HG03066 (cell line): ENCODE data around the gene TNS3.

Source experiments
- ATAC-seq: cut with Tn5 transposase; IDR thresholded peaks from one replicate; pipeline ENCODE4 v1.9.1; 2021; ENCODE audit warnings: low read depth; ENCODE audit not compliant: unreplicated experiment

The TNS3 gene

DNA sequence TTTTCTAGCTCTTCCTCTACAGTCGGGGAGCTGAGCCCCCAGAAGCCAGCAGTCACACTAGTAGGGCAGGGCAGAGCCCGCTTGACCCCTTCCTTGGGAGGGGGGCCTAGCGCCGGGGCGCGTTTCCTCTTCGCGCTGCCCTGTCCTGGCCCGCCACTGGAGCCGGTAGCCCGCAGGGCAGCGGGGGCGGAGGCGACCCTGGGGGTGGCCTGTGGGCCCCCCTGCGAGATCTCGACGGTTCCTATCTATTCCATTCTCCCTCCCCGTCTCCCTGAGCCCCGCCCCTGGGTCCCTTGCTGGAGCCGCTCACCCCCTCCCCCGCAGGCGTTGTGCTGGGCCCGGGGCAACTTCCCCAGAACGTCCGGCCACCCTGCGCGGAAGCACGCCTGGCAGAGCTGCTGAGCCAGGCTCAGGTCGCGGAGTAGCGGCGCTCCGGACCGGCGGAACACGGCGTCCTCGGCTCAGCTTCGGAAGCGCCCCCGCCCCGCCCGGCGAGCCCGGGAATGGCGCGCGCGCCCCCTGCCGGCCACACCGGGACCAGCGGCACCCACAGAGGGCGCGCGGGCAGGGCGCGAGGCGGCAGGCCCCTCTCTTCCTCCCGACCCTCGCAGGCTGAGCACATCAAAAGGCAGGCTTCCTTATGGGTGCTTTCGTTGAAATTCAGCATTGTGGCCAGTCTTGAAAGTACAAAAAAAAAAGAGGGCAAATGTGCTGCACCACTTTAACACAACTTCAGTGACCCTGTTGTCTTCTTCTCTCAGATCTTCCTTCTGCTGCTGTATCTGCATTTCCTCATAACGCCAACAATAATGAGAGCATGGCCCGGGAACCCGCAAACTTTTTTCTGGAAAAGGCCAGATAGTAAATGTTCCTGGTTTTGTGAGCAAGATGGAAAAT, 327.6 kb downstream of the TNS3 start:
- ATAC-seq, result peak; percentile 70

DNA sequence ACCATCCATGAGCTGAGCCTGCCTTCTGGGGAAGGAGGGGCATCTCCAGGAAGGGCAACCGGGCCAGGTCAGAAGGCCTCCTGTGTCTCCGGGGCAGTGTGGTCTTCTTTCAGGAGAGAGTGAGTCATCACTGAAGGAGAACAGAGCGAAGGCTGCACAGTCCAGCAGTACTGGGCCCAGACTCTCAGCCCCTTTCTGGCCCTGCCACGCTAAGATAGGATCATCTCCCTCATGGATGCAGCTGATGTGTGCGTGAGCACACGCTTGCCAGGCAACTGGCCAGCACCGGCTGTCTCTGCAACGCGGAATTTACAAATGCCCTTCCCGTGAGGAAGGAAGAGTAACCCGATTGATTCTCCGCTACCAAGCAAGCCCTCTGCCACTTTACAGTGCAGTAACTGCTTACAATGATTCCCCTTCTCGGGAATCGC, 328.2 kb downstream of the TNS3 start:
- ATAC-seq, result peak; percentile 47

DNA sequence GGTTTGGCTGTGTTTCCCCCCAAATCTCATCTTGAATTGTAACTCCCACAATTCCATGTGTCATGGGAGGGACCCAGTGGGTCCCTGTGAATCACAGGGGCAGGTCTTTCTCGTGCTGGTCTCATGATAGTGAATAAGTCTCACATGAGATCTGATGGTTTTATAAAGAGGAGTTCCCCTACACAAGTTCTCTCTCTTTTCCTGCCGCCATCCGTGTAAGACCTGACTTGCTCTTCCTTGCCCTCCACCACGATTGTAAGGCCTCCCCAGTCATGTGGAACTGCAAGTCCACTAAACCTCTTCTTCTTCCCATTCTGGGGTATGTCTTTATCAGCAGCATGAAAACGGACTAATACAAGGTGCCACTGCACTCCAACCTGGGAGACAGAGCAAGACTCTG, 329.2 kb downstream of the TNS3 start:
- ATAC-seq, result no peak

DNA sequence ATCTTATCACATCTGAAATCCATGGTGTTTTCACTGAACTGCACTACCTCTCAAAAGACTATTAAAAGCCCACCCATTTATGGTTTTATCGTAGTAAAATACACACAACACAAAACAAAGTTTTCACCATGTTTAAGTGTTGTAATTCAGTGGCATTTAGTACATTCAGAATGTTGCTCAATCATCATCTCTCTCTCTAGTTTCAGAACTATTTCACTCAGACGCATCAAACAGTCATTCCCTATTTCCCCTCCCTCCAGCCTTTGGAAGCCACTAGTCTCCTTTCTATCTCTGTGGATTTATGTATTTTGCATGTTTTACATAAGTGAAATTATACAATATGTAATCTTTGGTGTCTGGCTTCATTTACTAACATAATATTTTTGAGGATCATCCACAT, 332.6 kb downstream of the TNS3 start:
- no peak for ATAC-seq

DNA sequence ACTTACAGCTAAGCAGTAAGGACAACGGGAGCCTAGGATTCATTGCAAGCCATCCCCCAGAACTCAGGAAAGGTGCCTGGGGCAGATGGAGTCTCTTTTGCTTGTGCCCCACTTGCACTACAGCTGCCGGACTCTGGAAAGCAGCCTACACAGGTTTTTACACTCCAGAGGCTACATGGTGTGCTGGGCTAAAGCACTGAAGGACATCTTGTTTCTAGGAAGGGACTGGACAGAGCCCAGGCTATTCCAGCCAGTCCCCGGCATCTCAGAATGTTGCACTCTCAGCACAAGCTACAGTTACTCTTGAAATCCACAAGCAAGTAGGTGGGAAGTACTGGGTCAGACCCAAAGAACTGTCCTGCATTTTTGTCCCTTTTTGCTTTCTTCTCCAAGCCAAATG, 333.1 kb downstream of the TNS3 start:
- no peak for ATAC-seq

DNA sequence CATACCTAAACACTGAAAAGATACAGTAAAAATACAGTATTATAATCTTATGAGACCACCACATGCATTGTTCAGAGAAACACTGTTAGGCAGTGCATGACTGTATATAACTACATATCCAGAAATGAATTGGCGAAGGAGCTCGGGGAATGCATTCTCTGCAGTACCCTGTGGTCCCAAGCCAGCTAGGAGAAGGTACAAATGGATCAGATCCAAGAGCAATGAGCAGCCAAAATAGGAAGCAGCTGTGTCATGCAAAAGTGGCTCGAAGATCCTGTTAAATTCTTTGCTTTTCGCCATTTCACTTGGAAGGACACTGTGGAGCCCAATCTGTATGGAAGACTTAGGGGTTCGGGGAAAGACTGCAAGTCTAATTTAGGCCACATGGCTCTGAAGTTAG, 334.8 kb downstream of the TNS3 start:
- no peak for ATAC-seq

DNA sequence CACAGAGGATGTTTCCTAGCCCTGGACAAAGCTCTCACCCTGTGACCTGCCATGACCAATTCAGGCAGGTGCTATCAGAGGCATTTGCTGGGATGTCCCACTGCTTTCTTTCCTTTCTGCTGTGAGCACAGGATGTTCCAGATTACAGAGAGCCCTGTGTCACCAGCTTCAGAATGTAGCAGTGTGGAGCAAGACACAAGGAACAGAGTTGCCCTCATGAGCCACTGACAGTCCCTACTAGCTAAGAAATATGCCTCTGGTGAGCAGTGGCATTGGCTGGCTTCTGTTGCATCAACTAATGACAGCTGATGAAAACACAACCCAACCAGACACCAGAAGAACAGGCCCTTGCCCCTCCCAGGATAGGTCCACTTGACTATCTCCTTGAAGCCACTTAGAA, 337.2 kb downstream of the TNS3 start:
- ATAC-seq, result no peak

DNA sequence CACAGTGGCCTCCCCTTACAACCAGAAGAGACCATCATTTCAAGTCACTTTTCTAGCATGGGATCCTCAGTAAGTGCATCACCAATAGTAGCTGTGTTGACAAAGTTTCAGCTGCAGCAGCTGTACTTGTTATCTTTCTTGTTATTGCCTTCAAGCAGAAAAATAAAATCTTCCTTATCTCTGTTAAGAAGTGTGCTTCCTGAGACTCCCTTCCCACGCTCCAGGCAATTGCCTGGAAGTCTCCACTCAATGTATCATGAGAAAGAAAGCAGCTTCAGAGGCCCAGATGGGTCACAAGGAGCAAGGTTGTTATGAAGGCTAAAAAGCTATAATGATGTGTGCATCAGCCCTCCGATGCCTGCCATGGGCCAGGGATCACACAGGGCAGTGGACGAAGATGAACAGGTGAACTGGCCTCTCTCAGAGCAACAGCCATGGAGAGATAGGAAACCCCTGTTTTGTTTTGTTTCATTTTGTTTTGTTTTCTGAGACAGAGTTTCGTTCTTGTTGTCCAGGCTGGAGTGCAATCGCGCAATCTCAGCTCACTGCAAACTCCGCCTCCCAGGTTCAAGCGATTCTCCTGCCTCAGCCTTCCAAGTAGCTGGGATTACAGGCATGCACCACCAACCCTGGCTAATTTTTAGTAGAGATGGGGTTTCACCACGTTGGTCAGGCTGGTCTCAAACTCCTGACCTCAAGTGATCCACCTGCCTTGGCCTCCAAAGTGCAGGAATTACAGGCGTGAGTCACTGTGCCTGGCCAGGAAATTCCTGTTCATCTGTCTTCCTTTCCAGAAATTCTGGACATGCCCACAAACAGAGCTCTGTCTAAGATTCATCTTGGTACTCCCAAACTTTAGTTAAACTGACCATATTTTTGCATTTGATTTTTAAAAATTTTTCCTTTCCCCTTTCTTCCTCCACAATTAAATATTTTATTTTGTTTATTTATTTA, 340.5 kb downstream of the TNS3 start:
- ATAC-seq, result no peak

DNA sequence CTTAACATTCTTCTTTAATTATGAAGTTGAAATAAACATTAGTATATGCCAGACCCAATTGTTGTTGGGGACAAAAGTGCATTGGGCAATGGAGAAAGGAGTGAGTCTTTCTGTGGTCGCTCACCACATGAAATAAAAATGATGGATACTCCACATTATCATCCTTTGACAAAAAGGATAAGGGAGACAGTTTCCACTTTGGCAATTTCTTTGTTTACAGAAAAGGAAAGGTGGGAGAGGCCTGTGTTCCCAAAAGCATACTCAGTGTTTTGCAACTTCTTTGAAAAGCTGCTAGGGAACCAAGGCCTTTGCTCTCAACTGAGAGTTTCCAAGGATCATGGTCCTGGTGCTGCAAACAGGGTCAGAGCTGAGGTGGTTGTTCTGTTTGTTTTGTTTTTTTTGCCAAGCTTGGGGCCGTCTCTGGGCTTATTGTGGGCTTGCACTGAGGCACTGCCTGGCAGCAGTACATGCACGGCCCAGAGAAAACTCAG, 341.9 kb downstream of the TNS3 start:
- no peak for ATAC-seq

DNA sequence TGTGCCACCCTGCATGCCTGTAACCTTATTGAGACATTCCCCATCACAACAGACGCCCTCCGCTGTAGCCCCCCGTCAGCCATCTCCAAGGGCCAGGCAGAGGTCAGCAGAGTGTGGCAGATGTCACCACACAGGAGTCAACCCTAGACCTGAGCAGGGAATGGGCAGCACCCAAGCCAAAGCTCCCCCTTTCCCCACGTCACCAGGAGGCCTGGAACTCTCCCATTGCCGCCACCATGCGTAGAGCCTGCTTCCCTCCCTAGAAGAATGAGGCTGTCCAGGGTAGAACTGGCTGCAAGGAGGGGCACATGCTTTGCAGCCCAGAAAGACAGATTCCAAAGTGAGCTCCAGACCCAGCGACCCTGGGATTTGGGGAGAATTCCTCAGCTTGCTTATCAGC, 342.9 kb downstream of the TNS3 start:
- ATAC-seq, result no peak

DNA sequence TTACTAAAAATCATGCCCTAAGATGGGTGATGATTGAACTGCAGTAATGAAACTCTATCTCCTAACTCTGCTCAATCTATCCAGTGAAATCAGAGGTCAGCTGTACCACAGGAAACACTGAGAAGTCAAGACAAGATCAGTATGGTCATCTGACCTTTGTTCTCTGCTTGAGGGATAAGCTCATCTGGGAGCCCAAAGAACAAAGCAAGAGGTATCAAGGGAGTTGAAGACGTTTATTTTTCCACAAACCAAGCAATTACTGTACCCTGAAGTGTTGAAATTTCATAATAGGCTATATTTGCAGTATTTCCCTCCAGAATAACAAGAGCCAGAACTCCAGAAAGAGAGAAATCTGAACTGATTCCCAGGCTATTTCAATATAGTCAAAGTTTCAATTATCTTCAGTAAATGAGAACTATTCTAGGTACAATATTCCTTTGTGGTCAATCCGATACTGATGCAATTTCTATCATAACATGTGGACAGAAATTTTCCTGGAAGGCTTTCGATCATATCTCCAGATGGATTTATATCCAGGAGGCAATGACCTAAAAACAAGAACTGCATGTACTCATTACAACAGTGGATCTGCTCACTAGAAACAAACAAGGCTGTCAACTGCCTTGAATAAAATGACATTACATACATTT, 345.3 kb downstream of the TNS3 start:
- no peak for ATAC-seq

DNA sequence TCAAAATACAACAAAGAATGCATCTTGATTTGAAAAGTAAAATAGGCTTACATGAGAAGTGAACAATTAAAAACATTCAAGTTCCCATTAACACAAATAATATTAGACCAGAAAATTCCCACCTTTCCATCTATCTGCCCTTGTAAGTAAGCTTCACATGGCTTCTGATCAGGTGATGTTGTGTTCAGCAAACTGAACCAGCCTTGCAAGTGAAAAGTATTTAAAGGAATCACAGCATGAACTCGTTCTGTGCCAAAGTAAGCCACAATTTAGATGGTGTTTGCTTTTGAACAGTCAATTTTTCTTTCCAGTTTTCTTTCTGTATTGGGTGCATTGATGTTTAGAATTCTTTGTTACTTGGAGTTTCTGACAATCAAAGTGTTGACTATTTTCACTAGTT, 347.9 kb downstream of the TNS3 start:
- ATAC-seq, result no peak

DNA sequence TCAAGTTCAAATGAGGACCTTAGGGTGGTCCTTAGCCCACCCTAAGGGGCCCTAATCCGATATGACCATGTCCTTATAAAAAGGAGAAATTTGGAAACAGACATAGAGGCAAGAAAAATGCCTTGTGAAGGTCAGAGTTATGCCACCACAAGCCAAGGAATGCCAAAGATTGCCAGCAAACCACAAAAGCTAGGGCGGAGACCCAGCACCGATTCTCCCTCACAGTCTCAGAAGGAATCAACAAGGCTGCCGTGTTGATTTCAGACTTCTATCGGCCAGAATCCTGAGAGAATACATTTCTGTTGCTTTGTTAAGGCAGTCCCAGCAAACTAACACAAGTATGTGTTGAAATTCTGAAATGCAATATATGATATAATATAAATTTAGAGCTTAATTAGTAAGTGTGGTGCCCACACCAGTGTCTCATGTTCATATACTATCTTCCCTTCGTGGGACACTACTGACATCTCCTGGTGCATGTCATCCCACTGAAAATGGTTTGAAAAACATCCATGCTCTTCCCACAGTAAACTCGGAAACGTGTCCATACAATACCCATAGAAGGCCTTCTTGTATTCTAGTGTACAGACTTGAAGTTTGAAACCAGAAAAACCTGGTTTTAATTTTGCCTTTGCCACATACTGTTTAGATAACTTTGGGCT, 349.0 kb downstream of the TNS3 start:
- no peak for ATAC-seq

DNA sequence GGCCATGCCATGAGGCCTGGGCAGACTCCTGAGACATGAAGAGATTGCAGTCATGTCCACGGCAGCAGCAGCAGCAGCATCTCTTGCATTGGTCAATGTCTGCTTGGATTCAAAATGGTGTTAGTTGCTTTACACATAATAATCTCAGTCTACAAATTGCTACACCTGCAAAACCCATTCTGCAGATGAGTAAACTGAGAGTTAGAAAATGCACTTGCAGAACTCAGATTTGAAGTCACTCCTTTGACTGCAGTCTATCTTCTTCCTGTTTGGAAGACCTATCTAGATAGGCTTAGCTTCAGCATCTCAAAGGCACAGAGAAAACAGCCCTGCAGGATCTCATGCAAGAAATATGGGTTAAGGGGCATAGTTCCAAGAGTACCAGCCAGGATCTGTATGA, 350.3 kb downstream of the TNS3 start:
- ATAC-seq, result no peak

DNA sequence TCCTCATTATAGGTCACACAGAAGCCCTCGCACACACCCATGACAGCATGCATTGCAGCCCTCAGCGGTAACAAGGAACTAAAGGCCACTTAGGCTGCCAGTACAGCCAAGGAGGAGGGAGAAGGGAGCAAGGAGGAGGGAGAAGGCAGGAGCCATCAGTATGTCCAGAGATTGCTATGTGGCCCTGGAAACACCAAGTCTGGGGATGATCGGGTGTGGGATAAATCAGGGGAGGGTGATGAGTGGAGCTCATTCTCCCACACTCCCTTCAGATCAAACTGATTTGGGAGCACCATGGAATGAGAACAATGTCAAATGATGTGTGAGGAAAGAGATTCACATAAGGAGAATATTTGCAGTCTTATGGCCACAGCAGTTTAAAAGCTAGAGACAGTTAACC, 350.9 kb downstream of the TNS3 start:
- ATAC-seq, result no peak

DNA sequence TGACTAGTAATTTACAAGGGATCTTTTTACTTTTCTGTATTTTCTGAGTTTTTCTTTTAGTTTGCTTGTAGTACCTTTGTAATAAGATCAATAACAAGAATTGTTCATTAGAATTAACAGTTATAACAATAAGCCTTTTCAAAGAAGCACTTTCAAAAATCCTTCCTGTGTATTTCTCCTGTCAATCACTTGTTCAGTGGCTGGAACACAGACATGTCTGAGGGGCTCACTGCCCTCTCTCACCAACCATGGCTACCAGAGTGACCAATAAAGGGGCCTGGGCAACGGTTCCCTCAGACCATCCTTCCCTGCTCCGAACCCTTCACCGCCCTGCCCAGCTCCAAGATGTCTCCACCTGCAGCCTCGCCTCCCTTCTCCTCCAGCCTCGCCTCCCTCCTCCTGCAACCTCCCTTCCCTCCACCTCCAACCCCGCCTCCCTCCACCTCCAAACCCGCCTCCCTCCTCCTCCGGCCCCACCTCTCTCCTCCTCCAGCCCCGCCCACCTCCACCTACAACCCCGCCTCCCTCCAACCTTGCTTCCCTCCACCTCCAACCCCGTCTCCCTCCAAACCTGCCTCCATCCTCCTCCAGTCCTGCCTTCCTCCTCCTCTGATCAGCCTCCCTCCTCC, 353.4 kb downstream of the TNS3 start:
- ATAC-seq, result no peak

DNA sequence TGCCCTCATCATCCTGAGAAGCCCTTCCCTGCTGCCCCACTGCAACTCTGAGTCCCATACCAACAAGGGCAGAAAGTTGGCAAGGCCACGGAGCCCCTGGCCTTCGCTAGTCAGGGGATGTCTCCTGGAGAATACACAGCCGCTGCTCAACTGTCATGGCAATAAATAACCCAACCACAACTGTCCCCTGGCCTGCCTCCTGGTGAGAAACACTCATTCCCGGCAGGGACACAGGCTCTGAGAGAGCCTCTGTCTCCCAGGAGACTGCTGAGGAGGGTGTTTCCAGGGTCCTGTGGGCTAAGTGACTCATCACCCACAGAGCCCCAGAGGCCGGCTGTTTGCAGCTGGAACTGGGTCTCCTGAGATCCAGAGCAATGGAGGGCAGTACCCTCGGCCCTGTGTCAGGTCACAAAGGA, 354.1 kb downstream of the TNS3 start:
- ATAC-seq, result peak; percentile 61

DNA sequence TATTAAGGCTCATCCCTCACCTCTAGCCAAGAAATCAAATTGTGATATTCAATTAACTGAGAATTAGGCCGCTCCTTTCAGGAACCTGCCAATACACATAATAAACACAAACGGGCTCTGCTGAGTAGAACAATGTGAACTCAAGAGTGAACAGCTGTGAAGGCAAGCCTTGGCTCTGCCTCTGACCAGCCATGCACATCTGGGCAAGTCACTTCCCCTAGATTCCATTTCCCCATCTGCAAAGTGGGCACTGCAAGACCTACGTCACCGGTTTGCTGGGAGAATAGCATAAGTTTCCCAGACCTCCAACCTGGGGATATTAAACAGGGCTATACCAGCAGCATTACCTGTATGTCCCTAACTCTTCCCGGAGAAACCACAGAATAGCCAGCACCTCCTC, 355.2 kb downstream of the TNS3 start:
- ATAC-seq, result no peak

DNA sequence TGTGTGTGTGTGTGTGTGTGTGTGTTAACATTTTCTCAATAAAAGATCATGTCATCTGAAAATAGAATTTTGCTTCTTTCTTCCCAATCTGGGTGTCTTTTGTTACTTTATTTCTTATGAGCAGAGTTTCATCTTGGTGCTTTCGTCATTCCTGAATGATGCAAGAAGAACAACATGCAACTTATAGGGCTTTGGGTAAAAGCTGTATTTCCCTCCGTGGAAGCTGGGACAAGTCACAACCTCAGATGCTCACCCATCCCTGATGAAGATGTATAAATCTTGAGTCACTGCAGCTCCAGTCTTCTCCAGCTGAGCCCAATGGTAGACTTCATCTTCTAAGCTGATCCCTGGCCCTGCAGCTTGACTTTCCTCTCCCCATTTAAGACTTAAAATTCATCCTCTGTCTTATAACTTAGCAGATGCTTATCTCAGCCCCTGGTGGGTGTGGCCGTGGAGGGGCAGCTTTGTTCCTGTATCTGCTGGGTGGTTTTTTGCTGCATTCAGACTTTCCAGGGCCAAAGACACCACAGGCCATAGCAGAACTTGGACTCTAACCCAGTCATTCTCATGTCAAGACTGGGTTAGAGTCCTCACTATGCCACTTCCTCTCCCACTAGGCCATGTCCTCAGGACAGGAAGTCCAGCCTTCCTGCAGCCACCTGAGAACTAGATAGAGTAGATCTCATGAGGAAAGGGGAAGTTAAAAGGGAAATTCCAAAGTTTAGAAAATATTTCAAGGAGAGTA, 356.4 kb downstream of the TNS3 start:
- ATAC-seq, result no peak
